Trophoblast cell (in vitro differentiated cells and primary cell): ENCODE measurements around the gene GRAMD4.

Experiments
- DNase-seq, 2 donors: peaks; one replicate each; pipeline ENCODE4 v3.0.0-alpha.2; 2016
- H2AFZ ChIP-seq: 2 replicates; pipeline ENCODE4 v1.6.1; 2013; ENCODE audit warnings: low read length, moderate library complexity, mild to moderate bottlenecking; ENCODE audit not compliant: insufficient read depth, poor library complexity
- H2AK5ac ChIP-seq: 2 replicates; pipeline ENCODE4 v1.6.1; 2013; ENCODE audit warnings: mild to moderate bottlenecking, low read length
- H2BK120ac ChIP-seq: 2 replicates; pipeline ENCODE4 v1.6.1; 2013; ENCODE audit warnings: low read length, mild to moderate bottlenecking, moderate library complexity; ENCODE audit not compliant: insufficient read depth, poor library complexity
- H2BK12ac ChIP-seq: 2 replicates; pipeline ENCODE4 v1.6.1; 2013; ENCODE audit warnings: mild to moderate bottlenecking, low read length, moderate library complexity
- H2BK5ac ChIP-seq: 2 replicates; pipeline ENCODE4 v1.6.1; 2013; ENCODE audit warnings: low read length, low read depth, moderate library complexity, mild to moderate bottlenecking; ENCODE audit not compliant: poor library complexity
- H3K14ac ChIP-seq: 2 replicates; pipeline ENCODE4 v1.6.1; 2013; ENCODE audit warnings: mild to moderate bottlenecking, low read length
- H3K18ac ChIP-seq: 2 replicates; pipeline ENCODE4 v1.6.1; 2013; ENCODE audit warnings: mild to moderate bottlenecking, low read length
- H3K23ac ChIP-seq: 2 replicates; pipeline ENCODE4 v1.6.1; 2013; ENCODE audit warnings: low read length
- H3K27ac ChIP-seq: 2 replicates; pipeline ENCODE4 v1.5.1; 2013; ENCODE audit warnings: low read depth, mild to moderate bottlenecking, inconsistent platforms, low read length, moderate library complexity
- H3K27me3 ChIP-seq: 2 replicates; pipeline ENCODE4 v1.6.1; 2013; ENCODE audit warnings: inconsistent platforms, mild to moderate bottlenecking, low read length, moderate library complexity; ENCODE audit not compliant: insufficient read depth
- H3K36me3 ChIP-seq, 2 experiments: 1 replicate in 1 of 2; 2 replicates in 1 of 2; pipeline ENCODE4 v1.6.1; 2013; ENCODE audit warnings: low read length in 2 of 2, mild to moderate bottlenecking in 2 of 2, moderate library complexity in 1 of 2; ENCODE audit not compliant: insufficient read depth in 2 of 2, control insufficient read depth in 1 of 2
- H3K4ac ChIP-seq: 2 replicates; pipeline ENCODE4 v1.6.1; 2013; ENCODE audit warnings: low read depth, mild to moderate bottlenecking, low read length, moderate library complexity
- H3K4me1 ChIP-seq, 2 experiments: 1 replicate in 1 of 2; 2 replicates in 1 of 2; pipeline ENCODE4 v1.6.1; 2013; ENCODE audit warnings: low read length in 2 of 2, mild to moderate bottlenecking in 2 of 2, moderate library complexity in 1 of 2; ENCODE audit not compliant: insufficient read depth in 2 of 2, control insufficient read depth in 1 of 2
- H3K4me2 ChIP-seq: 2 replicates; pipeline ENCODE4 v1.6.1; 2013; ENCODE audit warnings: inconsistent platforms, mild to moderate bottlenecking, low read length, moderate library complexity
- H3K4me3 ChIP-seq: 2 replicates; pipeline ENCODE4 v1.5.1; 2013; ENCODE audit warnings: mild to moderate bottlenecking, low read depth, low read length, inconsistent platforms
- H3K79me1 ChIP-seq: one replicate; pipeline ENCODE4 v1.6.1; 2013; ENCODE audit warnings: low read length
- H3K79me2 ChIP-seq: 2 replicates; pipeline ENCODE4 v1.6.1; 2013; ENCODE audit warnings: low read length, mild to moderate bottlenecking; ENCODE audit not compliant: control insufficient read depth, insufficient read depth, poor library complexity
- H3K9ac ChIP-seq: 2 replicates; pipeline ENCODE4 v1.6.1; 2013; ENCODE audit warnings: mild to moderate bottlenecking, low read length
- H3K9me3 ChIP-seq: 2 replicates; pipeline ENCODE4 v1.6.1; 2013; ENCODE audit warnings: low read depth, mild to moderate bottlenecking, control low read depth, inconsistent platforms, low read length; ENCODE audit not compliant: insufficient read depth
- H4K12ac ChIP-seq: 2 replicates; pipeline ENCODE4 v1.6.1; 2013; ENCODE audit warnings: low read depth, mild to moderate bottlenecking, low read length, moderate library complexity
- H4K8ac ChIP-seq: 2 replicates; pipeline ENCODE4 v1.6.1; 2013; ENCODE audit warnings: low read depth, mild to moderate bottlenecking, low read length, moderate library complexity
- H4K91ac ChIP-seq: one replicate; pipeline ENCODE4 v1.6.1; 2013; ENCODE audit warnings: low read depth, mild to moderate bottlenecking, low read length, moderate library complexity
- WGBS: extraction: QIAGEN DNeasy Blood & Tissue Kit; methylation state at CpG from one replicate; pipeline ENCODE4 v1.1.7; 2013; ENCODE audit warnings: missing lambda C conversion rate; ENCODE audit not compliant: insufficient read length, insufficient coverage; ENCODE audit errors: extremely low coverage; 5-methylcytosine and 5-hydroxymethylcytosine counted together

Gene GRAMD4

DNA sequence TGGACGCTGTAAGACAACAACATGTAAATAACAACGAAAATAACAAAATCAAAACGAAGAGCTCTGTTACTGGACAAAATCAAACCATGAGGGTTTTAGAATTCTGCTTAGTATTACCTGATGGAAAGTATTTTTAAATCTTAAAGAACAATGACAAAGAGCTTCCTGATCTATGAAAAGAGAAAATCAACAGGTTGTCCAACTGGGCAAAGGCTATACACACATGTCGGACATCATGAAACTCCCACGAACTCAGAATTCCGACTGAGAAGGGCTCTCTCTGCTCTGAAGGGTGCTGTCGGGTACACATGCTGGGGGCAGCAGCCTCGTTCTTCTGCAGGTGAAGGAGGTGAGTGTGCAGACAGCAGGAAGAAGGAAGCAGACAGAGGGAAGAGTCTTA, 92.1 kb downstream of the GRAMD4 start:
- no CpG with 5 or more reads among the region's 8 CpGs for WGBS
- H3K4me3 ChIP-seq, result no peak overlapping the region
- no peaks in the 10 kb centered on the region for H3K27me3 ChIP-seq
- H4K12ac ChIP-seq, result no peak overlapping the region
- no peak overlapping the region for H3K27ac ChIP-seq
- H3K23ac ChIP-seq, result no peak overlapping the region
- H3K4me1 ChIP-seq, result peaks cover 0 to 2% of the 10 kb centered on the region in 2 experiments
- peaks cover 34 to 47% of the 10 kb centered on the region in 2 experiments for H3K36me3 ChIP-seq
- H4K8ac ChIP-seq, result no peak overlapping the region
- H2AK5ac ChIP-seq, result no peak overlapping the region
- H3K4ac ChIP-seq, result no peak overlapping the region
- no peak overlapping the region for H3K9ac ChIP-seq
- H3K18ac ChIP-seq, result no peak overlapping the region
- no peak overlapping the region for H3K14ac ChIP-seq
- DNase-seq, result no peak
- no peak overlapping the region for H2BK12ac ChIP-seq
- no peaks in the 10 kb centered on the region for H3K79me2 ChIP-seq
- H3K4me2 ChIP-seq, result no peak overlapping the region
- H2BK5ac ChIP-seq, result no peak overlapping the region
- no peaks in the 10 kb centered on the region for H3K9me3 ChIP-seq
- H2BK120ac ChIP-seq, result no peak overlapping the region
- H2AFZ ChIP-seq, result no peak overlapping the region
- H3K79me1 ChIP-seq, result no peaks in the 10 kb centered on the region
- no peak overlapping the region for H4K91ac ChIP-seq

DNA sequence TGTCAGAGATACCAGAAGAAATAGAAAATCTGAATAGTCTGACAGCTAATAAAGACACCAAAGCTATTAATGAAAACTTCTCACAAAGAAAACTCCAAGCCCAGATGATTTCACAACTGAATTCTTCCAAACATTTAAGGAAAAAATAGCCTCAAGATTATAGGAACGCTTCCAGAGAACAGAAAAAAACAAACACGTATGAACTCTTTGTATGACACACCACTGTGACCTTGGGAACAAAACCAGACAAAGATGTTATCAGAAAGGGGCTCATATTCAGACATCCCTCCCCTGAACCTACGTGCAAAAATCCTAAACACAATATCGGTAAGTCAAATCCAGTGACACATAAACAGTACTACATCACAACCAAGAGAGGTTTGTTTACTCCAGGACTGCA, 94.4 kb downstream of the GRAMD4 start:
- Histone ChIP-seq H3K4me2 (no peak overlapping the region), H3K4me3 (no peak overlapping the region), H3K4me1 (peaks cover 0 to 2% of the 10 kb centered on the region in 2 experiments), H2AK5ac (no peak overlapping the region), H4K8ac (no peak overlapping the region), H3K27ac (no peak overlapping the region), H3K79me2 (no peaks in the 10 kb centered on the region), H3K9me3 (no peaks in the 10 kb centered on the region), H4K12ac (no peak overlapping the region), H3K18ac (no peak overlapping the region), H2BK120ac (no peak overlapping the region), H3K9ac (no peak overlapping the region), H3K36me3 (peaks cover 25 to 38% of the 10 kb centered on the region in 2 experiments), H3K4ac (no peak overlapping the region), H3K27me3 (no peaks in the 10 kb centered on the region), H3K79me1 (no peaks in the 10 kb centered on the region), H2BK5ac (no peak overlapping the region), H2BK12ac (no peak overlapping the region), H2AFZ (no peak overlapping the region), H3K23ac (no peak overlapping the region), H3K14ac (no peak overlapping the region), H4K91ac (no peak overlapping the region)
- no CpG with 5 or more reads among the region's 4 CpGs for whole genome bisulfite sequencing
- DNase-seq, result peak in 1 of 2 donors; percentile 31

- no peak overlapping the region for H3K23ac ChIP-seq
- H3K79me2 ChIP-seq, result no peaks in the 10 kb centered on the region
- H3K4ac ChIP-seq, result no peak overlapping the region
- no peak overlapping the region for H2AFZ ChIP-seq
- no peak overlapping the region for H2BK5ac ChIP-seq
- no peak for DNase-seq
- no peak overlapping the region for H4K12ac ChIP-seq
- H4K91ac ChIP-seq, result no peak overlapping the region
- WGBS, result no CpG with 5 or more reads among the region's 11 CpGs
- peaks cover 25 to 29% of the 10 kb centered on the region in 2 experiments for H3K36me3 ChIP-seq
- H3K4me2 ChIP-seq, result no peak overlapping the region
- no peak overlapping the region for H3K18ac ChIP-seq
- H3K9me3 ChIP-seq, result no peaks in the 10 kb centered on the region
- peaks cover 0 to 2% of the 10 kb centered on the region in 2 experiments for H3K4me1 ChIP-seq
- H3K4me3 ChIP-seq, result no peak overlapping the region
- H2BK120ac ChIP-seq, result no peak overlapping the region
- no peaks in the 10 kb centered on the region for H3K79me1 ChIP-seq
- H3K27me3 ChIP-seq, result no peaks in the 10 kb centered on the region
- no peak overlapping the region for H3K9ac ChIP-seq
- H3K14ac ChIP-seq, result no peak overlapping the region
- H2BK12ac ChIP-seq, result no peak overlapping the region
- H2AK5ac ChIP-seq, result no peak overlapping the region
- H3K27ac ChIP-seq, result no peak overlapping the region
- no peak overlapping the region for H4K8ac ChIP-seq
Measured at GRCh38 chr22:46719921-46720320, 99.7 kb downstream of the GRAMD4 start.

- Histone ChIP-seq H3K79me1 (no peaks in the 10 kb centered on the region), H3K9ac (no peak overlapping the region), H2BK12ac (no peak overlapping the region), H3K18ac (no peak overlapping the region), H4K8ac (no peak overlapping the region), H3K9me3 (no peaks in the 10 kb centered on the region), H3K36me3 (peaks cover 31 to 32% of the 10 kb centered on the region in 2 experiments), H3K79me2 (no peaks in the 10 kb centered on the region), H3K4me2 (no peak overlapping the region), H3K4me1 (peaks cover 0 to 2% of the 10 kb centered on the region in 2 experiments), H4K91ac (no peak overlapping the region), H2BK5ac (no peak overlapping the region), H2BK120ac (no peak overlapping the region), H3K4me3 (no peak overlapping the region), H2AFZ (no peak overlapping the region), H3K27me3 (no peaks in the 10 kb centered on the region), H4K12ac (no peak overlapping the region), H3K14ac (no peak overlapping the region), H3K4ac (no peak overlapping the region), H2AK5ac (no peak overlapping the region), H3K23ac (no peak overlapping the region), H3K27ac (no peak overlapping the region)
- no peak for DNase-seq
- no CpG with 5 or more reads among the region's 16 CpGs for WGBS
Measured at GRCh38 chr22:46721501-46722085, 101.4 kb downstream of the GRAMD4 start.
